Epithelial cell of prostate (primary cell): ENCODE data around the gene MZB1.

ENCODE experiments used
- DNase-seq: peaks from one replicate; pipeline ENCODE4 v3.0.0-alpha.2; 2011; ENCODE audit warnings: low read depth, low spot score
- H3K27ac ChIP-seq: fragments of 450-650 bp; 2 replicates; pipeline ENCODE4 v1.5.1; 2017; ENCODE audit warnings: mild to moderate bottlenecking

The MZB1 gene

DNA sequence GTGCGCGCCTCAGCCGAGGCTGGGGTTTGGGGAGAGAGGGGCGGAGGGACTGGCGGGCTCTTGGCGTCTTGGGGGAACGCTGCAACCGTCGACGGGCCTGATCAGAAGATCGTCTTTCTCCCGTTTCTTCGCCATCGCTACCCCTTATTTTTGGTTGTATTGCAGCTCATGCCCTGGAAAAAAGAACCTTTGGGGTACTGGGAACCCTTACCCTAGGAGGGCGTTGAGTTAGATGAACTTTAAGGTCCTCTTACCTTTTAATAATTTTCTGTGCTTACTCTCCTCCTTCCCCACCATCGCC, 47.3 kb downstream of the MZB1 start:
- peak overlapping the region; percentile 89 for H3K27ac ChIP-seq
- DNase-seq = no peak

DNA sequence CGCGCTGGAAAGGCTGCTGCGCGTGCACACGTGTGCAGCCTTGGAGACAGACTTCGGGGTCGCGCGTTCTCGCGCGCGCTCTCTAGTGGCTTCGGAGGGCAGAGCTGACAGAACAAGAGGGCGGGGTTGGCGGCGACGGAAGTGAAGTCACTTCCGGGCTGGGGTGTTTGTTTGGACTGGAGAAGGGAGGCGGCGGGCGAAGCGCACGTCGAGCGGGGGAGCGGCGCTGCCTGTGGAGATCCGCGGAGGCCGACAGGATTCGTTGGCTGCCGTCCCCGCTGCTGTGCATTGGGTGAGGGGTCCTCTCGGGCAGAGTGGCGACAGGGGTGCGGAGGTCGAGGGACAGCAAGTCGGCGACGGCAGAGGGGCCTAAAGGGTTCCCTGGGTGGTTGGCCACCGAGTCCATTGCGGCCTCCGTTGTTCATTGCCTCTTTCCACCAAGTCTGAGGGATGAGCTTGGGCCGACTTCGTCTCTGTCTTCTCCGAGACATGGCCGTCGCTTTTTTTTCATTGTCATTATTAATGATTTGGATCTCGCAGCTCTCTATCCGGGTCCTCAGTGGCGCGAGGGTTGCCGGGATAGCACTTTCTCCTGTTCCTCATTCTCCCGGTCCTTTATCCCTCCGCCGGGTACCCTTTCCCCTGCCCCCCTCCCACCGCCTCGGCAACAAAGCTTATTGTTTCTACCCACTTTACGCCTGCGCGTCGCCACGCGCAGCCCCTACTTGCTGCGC, 47.9 kb downstream of the MZB1 start, which contains the start of gene PAIP2:
Gene PAIP2, plus strand, starts transcription at position 166 of the 734 bp plus-strand sequence. CDS start 21,931 bp downstream, outside the sequence.
- DNase-seq = peak; percentile 79
- H3K27ac ChIP-seq = peak within 1 kb of the TSS; percentile 89

DNA sequence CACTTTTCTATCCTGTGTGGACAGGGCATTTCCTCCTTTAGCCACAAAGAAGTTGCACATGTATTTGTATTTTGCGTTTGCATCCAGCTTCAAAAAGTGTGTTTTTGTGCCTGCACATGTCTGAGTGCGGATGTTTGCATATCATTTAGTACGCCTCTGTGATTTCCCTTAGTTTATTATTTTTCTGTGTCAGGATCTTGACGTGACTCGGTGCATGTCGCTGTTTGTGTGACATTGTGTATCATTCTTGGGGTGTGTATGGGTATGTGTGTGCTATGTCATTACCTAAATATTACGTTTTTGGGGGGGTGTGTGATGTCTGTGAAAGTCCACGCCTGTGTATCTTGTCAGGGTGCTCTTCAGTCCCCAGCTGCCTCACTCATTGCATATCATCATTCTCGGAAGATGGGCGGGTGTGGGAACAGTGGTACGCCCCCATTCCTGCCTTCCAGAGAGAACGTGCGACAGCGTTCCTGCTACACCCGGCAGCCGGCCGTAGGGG, 48.5 kb downstream of the MZB1 start:
- no peak for DNase-seq
- peak overlapping the region; percentile 89 for H3K27ac ChIP-seq

DNA sequence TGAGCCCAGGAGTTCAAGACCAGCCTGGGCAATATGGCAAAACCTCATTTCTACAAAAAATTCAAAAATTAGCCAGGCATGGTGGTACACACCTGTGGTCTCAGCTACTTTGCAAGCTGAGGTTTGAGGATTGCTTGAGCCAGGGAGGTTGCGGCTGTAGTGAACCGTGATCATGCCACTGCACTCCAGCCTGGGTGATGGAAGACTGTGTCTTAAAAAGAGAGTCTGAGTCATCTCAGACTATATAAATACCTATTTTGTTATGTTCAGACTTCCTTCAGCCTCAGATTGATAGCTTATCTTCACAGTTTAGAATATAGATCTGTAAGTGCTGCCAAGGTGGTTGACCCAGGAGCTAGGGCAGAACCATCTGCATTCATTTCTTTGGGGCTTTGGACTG, 49.7 kb downstream of the MZB1 start:
- no peak overlapping the region for H3K27ac ChIP-seq
- no peak for DNase-seq
